GM19043 (cell line): Measurements from ENCODE around the gene FAM117B.
"Not testable (repeated sequence)": the region's sequence is repeated elsewhere in the genome, so short reads cannot be mapped to it uniquely, and the experiment has no call there.

Experiments used
- ATAC-seq: cut with Tn5 transposase; IDR thresholded peaks from one replicate; pipeline ENCODE4 v1.9.1; 2021; ENCODE audit warnings: low read depth; ENCODE audit not compliant: unreplicated experiment

Gene FAM117B

GRCh38 chr2:202695166-202695565 is 60.4 kb downstream of the FAM117B start:
- ATAC-seq: no peak

GRCh38 chr2:202700075-202700901 is 65.5 kb downstream of the FAM117B start:
- ATAC-seq: no peak

- ATAC-seq: no peak
These were observed 68.3 kb downstream of the FAM117B start for GRCh38 chr2:202703091-202703490.

- no peak for ATAC-seq
These were observed 69.5 kb downstream of the FAM117B start for GRCh38 chr2:202704248-202704647.

- no peak for ATAC-seq
These were observed 70.8 kb downstream of the FAM117B start for GRCh38 chr2:202705446-202706020.

GRCh38 chr2:202714971-202715935 is 80.5 kb downstream of the FAM117B start:
- ATAC-seq: not testable (repeated sequence)

GRCh38 chr2:202716114-202716718 is 81.4 kb downstream of the FAM117B start:
- ATAC-seq: no peak

- ATAC-seq: no peak
These were observed 82.3 kb downstream of the FAM117B start for GRCh38 chr2:202716953-202717597.

GRCh38 chr2:202717598-202718310 is 83.0 kb downstream of the FAM117B start:
- no peak for ATAC-seq

- ATAC-seq: no peak
These were observed 83.8 kb downstream of the FAM117B start for GRCh38 chr2:202718614-202719013.

- ATAC-seq: no peak
These were observed 85.5 kb downstream of the FAM117B start for GRCh38 chr2:202720226-202720625.

GRCh38 chr2:202721621-202722020 is 86.9 kb downstream of the FAM117B start:
- no peak for ATAC-seq

- ATAC-seq: no peak
These were observed 89.0 kb downstream of the FAM117B start for GRCh38 chr2:202723746-202724145.

- ATAC-seq: no peak
These were observed 91.3 kb downstream of the FAM117B start for GRCh38 chr2:202726070-202726469.

- no peak for ATAC-seq
These were observed 102.1 kb downstream of the FAM117B start for GRCh38 chr2:202736826-202737225.

GRCh38 chr2:202743613-202744012 is 108.8 kb downstream of the FAM117B start:
- ATAC-seq: no peak

- no peak for ATAC-seq
These were observed 114.7 kb downstream of the FAM117B start for GRCh38 chr2:202749477-202749876.

- no peak for ATAC-seq
These were observed 116.1 kb downstream of the FAM117B start for GRCh38 chr2:202750763-202751427.

GRCh38 chr2:202752071-202752470 is 117.3 kb downstream of the FAM117B start:
- ATAC-seq: no peak
